GM21825 (cell line): ENCODE data around the gene IGFBP3.

ENCODE experiments used
- ATAC-seq: cut with Tn5 transposase; IDR thresholded peaks from one replicate; pipeline ENCODE4 v1.9.1; 2021; ENCODE audit warnings: mild to moderate bottlenecking, moderate library complexity; ENCODE audit not compliant: unreplicated experiment

The IGFBP3 gene

GRCh38 chr7:45923290-45923689 is 2.2 kb upstream of the IGFBP3 start:
- no peak for ATAC-seq

DNA sequence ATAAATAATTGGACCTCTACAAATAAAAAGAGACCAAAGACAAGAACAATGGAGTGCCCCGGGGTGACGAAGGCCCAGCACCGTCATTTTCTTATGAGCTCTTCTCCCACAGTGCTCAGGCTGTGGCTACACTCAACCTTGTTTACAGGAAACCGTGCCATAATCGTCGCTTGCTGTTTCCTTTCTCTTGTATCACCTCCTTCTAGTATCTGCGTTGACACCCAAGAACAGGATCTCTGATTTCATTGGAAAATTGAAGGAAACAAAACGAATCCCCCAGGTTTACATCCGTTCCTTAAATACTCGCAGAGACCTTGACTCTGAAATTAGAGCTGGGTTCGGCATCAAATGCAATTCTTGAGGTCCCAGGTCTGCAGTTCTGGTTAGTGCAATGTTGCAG is 1.7 kb upstream of the IGFBP3 start:
- ATAC-seq, result no peak

DNA sequence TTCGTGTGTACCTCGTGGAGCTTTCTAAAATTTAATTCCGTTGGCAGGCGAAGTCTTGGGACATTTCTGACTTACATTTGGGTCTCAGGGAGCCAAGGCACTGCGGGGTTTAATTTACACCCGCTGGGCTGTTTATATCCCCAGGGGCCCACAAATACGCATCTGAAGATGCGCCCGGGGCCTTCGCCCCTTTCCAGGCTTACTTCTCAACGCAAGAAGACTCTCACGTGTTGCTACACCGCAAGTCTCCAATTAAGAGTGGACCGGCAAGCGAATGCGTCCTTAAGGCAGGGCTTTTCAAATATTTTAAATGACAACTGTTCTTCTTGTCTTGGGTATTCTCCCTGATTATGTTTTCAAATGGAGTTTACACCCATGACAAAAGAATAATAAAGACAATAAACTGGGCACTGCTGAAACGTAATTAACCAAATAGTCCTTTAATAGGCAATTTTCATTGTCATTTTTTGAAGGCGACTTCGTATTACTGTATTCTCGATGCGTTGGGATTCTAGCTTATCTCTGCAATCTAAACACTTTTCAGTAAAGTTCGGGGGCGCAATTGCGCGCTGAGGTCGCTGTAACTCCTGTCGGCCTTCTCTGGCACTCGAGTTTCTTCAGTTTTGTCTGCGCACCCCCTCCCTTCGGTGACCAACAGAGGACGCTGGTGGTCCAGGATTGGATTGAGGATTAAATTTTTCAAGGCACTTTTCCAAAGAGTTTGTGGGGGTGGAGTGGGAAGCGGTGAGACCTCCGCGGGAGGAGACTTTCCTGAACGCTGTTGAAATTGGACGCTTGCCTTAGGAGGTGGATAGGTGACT is 837 bp upstream of the IGFBP3 start:
- ATAC-seq, result no peak

GRCh38 chr7:45921381-45921698 is 268 bp upstream of the IGFBP3 start:
- ATAC-seq, result no peak

GRCh38 chr7:45919993-45920459 is 1.0 kb downstream of the IGFBP3 start:
- no peak for ATAC-seq

DNA sequence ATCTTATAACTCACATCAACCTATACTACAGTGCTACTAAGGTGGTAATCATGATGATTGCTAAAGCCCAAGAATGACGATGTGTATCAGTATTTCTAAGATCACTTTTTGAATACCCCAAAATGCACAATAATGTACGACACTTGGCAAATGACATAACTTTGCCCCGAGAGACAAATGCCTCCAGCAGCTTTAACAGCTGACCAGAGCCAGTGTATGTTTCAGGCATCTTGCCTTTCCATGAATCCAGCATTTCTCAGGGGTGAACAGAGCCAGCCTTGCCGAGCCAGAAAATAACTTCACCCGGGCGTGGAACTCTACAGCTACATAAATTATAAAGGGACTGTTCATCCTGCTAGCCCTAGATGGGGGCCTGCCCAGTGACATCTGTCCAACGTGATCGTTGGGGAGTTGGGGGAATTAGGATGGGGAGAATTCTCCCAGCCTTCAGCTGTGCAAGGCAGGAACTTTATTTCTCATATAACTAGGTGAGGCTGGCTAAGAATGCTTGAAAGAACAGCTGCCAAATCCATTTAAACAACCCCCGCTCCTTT is 1.8 kb downstream of the IGFBP3 start:
- no peak for ATAC-seq

DNA sequence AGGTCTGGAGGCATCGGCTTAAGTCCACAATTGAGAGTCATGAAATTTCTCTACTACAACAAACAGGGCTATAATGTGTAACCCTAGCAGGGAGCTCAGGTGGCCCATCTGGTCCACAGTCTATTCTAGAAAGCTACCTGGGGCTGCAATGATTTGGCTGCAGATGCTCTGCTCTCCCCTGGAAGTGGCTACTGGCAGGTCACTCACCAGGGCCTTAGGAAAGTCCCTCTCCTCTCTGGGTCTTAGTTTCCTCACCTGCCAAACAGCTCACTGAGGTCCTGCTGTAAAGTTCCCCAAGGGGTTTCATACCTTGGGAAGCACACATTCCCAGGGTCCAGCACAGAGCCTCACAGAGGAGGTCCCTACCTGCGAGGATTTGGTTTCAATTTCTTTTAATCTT is 2.5 kb downstream of the IGFBP3 start:
- no peak for ATAC-seq

- ATAC-seq, result peak; percentile 74
Measured at GRCh38 chr7:45917658-45918057, 3.4 kb downstream of the IGFBP3 start.

GRCh38 chr7:45917064-45917463 is 4.0 kb downstream of the IGFBP3 start:
- no peak for ATAC-seq

GRCh38 chr7:45915606-45916005 is 5.5 kb downstream of the IGFBP3 start:
- no peak for ATAC-seq

DNA sequence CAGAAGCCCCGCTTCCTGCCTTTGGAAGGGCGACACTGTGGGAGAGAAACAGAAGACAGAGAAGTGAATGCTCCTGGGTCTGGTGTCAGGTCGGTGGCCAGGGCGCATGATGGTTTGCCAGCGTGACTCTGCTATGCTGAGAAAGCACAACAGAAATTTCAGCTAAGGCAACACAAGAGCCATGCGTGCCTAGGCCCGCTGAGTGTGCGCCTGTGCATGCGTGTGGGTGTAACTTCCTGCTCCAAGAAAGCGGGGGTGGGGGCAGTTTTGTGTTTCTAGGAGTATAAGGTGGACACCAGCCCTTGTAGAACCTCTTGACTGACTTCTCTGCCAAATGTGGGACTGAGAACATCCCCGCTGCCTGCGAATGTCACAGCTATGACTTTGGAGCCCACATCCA is 6.2 kb downstream of the IGFBP3 start:
- ATAC-seq, result no peak

DNA sequence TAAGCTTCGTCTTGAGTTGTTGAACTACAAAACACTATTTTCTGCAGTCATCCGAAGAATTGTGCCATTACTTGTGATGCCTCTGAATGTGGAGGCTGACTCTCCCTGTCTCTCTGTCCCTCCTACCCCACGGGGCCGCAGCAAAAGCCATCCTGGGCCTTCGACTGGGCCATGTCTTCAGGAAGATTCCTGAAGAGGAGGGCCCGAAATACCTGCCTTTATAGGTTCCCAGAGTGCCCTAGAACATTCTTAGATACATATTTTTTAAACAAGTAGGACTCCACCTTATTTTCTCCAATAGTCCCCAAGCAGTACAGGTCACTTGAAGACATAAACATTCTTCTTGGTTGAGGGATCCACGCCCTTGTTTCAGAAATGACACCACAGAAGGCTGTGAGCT is 8.1 kb downstream of the IGFBP3 start:
- no peak for ATAC-seq

- ATAC-seq, result no peak
Measured at GRCh38 chr7:45911311-45911710, 9.8 kb downstream of the IGFBP3 start.

- no peak for ATAC-seq
Measured at GRCh38 chr7:45910855-45911254, 10.2 kb downstream of the IGFBP3 start.

- ATAC-seq, result no peak
Measured at GRCh38 chr7:45909561-45909960, 11.5 kb downstream of the IGFBP3 start.

- ATAC-seq, result no peak
Measured at GRCh38 chr7:45902820-45903219, 18.3 kb downstream of the IGFBP3 start.

- no peak for ATAC-seq
Measured at GRCh38 chr7:45901566-45901965, 19.5 kb downstream of the IGFBP3 start.

- ATAC-seq, result no peak
Measured at GRCh38 chr7:45898222-45898621, 22.9 kb downstream of the IGFBP3 start.

- ATAC-seq, result no peak
Measured at GRCh38 chr7:45897042-45897690, 23.9 kb downstream of the IGFBP3 start.

- ATAC-seq, result no peak
Measured at GRCh38 chr7:45894665-45895062, 26.4 kb downstream of the IGFBP3 start.

DNA sequence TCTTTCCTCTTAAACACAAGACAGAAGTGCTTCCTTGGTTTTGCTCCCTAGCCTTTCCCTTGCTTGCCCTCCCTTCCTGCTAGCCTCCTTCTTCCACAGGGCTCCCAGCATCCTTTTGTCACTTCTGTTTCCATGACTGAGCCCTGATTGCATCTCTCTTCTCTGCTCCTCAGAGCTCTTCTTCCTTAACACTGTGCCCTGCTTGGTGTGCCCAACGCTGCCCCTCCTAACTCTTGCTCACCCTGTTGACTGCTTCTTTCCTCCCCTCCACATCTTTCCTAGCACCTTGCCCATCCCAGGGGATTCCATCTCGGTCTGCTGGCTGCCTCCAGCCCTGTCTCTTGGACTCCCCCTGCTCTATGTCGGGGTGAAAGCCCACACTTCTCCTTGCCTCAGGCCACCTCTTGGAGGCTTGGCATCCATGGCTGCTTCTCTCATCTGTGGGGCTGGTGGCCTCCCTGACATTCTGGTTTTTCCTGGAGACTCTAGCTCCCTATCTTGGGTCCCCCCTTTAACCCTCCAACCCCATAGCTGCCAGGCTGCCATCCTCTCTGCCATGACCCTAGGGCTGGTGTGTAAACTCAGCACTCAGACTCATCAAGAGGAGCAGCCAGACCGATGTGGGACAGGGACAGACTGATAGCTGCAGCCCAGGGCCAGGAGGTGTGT is 26.9 kb downstream of the IGFBP3 start:
- no peak for ATAC-seq
